ENCODE measurements around the gene SMIM10L2A.
"Not testable (repeated sequence)": the region's sequence is repeated elsewhere in the genome, so short reads cannot be mapped to it uniquely, and the experiment has no call there.

SMIM10L2A gene

GRCh38 chrX:135421932-135422809, at the start of gene SMIM10L2A:
Gene SMIM10L2A, plus strand, starts transcription at chrX:135421944. Its CDS starts 188 bp downstream, at chrX:135422132.
- no peak for DNase-seq

GRCh38 chrX:135373357-135373756, 48.4 kb upstream of the SMIM10L2A start:
- no peak for DNase-seq

GRCh38 chrX:135382260-135382659, 39.5 kb upstream of the SMIM10L2A start:
- DNase-seq, result no peak

- no peak for DNase-seq
Observed at GRCh38 chrX:135383249-135383648, 38.5 kb upstream of the SMIM10L2A start.

- peak; percentile 71 for DNase-seq
Observed at GRCh38 chrX:135384161-135384836, 37.4 kb upstream of the SMIM10L2A start.

DNA sequence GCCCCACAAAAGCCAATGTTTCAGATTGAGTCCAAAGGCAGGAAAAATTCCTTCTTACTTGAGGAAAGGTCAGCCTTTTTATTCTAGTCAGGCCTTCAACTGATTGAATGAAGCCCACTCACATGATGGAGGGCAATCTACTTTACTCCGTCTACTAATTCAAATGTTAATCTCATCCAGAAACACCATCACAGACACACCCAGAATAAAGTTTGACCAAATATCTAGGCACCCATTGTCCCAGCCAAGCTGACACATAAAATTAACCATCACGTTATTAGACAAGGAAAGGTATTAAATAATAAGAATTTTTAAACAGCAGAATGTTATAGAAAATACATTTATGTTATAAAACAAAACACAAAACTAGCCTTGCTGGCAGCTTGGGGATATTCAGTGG, 32.9 kb upstream of the SMIM10L2A start:
- DNase-seq, result no peak

DNA sequence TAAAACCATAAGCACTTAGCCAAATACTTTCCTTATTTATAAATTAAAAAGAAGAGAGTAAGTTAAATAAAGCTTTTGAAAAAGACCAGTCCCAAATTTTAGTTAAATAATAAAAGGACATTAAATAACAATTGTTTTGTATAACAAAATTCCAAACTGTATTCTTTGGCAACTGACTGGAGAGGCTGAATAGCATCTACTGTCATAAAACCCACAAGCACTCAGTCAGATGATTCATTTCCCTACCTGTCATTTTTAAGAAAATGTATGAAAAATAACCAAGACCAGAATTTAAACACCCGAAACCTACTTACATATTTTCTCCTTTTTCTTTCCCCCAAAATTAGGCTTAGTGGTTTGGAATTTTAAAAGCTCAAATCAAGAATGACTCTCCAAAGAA, 32.5 kb upstream of the SMIM10L2A start:
- no peak for DNase-seq

- no peak for DNase-seq
Observed at GRCh38 chrX:135389717-135390116, 32.0 kb upstream of the SMIM10L2A start.

DNA sequence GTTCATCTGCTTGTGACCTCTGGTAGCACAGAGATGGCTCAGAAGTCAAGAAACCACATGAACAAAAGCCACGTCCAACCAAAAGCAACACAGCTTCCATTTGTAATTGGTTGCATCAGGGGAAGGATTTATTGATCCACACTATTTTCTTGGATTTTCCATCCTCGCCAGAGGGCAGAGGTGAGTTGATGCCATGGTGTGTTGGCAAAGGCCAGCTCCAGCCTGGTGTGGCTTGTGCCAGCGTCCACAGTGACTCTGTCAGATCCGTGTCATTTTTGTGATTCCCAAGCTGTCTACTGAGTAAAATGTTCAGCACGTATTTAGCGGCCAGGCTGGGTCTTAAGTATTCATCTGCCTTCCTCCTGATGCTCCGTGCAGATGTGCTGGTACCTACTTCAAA, 30.0 kb upstream of the SMIM10L2A start:
- DNase-seq, result no peak

DNA sequence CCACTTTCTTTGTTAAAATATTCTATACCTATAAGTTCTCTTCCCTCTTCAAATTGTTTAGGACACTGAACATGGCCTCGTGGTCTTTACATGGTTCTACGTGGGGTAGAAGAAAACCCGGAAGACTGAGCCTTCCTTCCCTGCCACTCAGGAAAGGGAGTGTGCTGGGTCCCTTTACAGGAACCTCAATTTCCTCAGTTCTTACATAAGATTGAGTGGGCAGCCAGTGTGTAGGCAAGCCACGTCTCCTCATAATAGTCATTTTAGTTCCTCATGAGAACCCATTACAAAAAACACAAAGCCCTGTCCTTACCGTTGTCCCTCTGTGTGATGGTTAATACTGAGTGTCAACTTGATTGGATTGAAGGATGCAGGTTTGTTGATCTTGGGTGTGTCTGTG, 28.7 kb upstream of the SMIM10L2A start:
- DNase-seq, result no peak

- no peak for DNase-seq
Observed at GRCh38 chrX:135395064-135395463, 26.7 kb upstream of the SMIM10L2A start.

GRCh38 chrX:135396109-135396508, 25.6 kb upstream of the SMIM10L2A start:
- no peak for DNase-seq

- no peak for DNase-seq
Observed at GRCh38 chrX:135396566-135396965, 25.2 kb upstream of the SMIM10L2A start.

GRCh38 chrX:135397652-135398051, 24.1 kb upstream of the SMIM10L2A start:
- no peak for DNase-seq

DNA sequence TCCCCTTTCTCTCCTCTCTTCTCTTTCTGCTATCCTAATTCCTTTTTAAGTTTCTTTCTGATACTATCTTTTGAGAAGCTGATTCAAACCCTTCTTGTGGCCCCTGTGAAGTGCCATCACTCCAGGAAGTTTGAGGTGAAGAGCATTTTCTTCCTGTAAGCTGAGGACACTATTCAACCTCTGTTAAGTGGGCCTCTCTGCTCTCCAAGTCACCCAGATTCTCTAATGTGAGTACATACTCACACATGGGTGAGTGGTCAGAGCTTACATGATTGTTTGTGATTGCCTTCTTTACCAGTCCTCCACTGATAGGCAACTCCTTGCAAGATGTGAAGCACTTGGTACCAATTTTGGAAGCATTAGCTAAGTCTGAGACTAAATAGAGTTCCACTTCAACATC, 18.4 kb upstream of the SMIM10L2A start:
- DNase-seq, result no peak

DNA sequence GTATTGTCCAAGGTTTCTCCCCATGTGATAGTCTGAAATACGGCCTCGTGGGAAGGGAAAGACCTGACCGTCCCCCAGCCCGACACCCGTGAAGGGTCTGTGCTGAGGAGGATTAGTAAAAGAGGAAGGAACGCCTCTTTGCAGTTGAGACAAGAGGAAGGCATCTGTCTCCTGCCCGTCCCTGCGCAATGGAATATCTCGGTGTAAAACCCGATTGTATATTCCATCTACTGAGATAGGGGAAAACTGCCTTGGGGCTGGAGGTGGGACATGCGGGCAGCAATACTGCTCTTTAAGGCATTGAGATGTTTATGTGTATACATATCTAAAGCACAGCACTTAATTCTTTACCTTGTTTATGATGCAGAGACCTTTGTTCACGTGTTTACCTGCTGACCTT, 15.3 kb upstream of the SMIM10L2A start:
- DNase-seq, result not testable (repeated sequence)

DNA sequence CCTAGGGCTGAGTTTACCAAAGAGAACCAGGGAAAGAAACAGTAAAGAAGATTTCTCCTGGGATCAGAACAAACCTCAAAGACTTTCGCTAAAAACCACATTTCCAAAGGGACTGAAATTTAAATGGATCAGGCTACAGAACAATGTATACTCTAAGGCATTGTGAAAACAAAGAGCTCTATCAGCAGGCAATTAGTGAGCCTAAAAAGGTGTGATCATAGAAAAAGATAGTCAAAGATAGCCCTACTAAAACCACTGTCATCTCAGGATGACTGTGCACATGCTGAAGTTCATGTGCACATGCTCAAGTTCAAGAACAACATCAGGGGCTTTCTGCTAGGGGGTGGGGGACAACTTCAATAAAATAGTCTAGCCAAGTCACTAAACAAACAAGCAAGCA, 12.9 kb upstream of the SMIM10L2A start:
- DNase-seq, result no peak

- no peak for DNase-seq
Observed at GRCh38 chrX:135410861-135411627, 10.7 kb upstream of the SMIM10L2A start.

DNA sequence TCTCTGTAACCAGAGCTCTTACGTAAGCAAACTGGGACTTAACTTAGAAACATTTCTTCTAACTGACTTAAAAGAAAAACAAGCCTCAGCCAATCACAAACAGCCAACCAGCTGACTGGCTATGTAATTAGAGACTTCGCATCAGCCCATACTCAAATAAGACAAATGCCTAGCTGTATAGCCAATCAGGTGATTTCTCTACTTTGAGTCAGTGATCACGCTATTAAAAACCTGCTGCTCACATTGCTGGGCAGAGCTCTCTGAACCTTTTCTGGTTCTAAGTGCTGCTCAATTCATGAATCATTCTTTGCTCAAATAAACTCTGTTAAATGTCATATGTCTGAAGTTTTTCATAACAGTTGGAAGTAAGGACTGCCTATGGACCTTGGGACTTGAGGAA, 9.9 kb upstream of the SMIM10L2A start:
- DNase-seq, result no peak

DNA sequence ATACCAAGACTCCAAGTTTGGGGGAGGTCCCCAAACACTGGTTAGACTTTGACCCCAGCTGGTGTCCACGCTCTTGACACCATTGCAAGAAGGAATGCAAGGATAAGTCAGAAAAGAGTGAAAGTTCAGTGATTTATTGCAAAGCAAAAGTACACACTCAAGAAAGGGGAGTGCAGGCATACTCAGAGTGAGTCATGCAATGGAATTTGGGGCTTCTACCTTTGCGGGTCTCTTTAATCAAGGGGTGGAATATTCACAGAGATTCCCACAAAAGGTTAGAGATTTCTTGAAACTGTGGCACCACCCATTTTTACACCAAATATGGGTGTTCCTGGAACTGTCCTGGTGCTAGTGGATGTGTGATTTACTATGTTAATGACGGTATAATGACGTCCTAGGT, 5.2 kb upstream of the SMIM10L2A start:
- no peak for DNase-seq

- DNase-seq, result no peak
Observed at GRCh38 chrX:135420831-135421230, 913 bp upstream of the SMIM10L2A start.

DNA sequence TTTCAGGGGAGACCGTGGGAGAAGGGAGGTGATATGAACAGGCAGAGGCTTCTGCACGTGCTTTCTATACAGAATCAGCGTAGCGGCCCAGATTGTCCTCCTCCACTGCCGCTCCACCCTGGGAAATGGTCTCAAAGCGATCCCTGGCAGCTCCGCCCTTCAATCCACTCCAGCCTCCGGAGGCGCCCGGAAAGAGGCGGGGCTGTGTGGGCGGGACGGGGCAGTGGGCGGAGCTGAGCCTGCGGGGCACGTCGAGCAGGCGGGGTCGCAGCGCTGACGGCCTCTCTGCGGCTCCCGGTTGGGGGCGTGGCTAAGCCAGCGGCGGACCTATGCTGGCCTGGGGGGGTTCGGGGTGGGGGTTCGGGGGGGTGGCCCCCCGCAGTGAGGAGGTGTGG, 210 bp upstream of the SMIM10L2A start:
- peak; percentile 95 for DNase-seq

GRCh38 chrX:135422810-135423168, 1.0 kb downstream of the SMIM10L2A start:
- not testable (repeated sequence) for DNase-seq
